ENCODE measurements around the gene L2HGDH.

The L2HGDH gene

DNA sequence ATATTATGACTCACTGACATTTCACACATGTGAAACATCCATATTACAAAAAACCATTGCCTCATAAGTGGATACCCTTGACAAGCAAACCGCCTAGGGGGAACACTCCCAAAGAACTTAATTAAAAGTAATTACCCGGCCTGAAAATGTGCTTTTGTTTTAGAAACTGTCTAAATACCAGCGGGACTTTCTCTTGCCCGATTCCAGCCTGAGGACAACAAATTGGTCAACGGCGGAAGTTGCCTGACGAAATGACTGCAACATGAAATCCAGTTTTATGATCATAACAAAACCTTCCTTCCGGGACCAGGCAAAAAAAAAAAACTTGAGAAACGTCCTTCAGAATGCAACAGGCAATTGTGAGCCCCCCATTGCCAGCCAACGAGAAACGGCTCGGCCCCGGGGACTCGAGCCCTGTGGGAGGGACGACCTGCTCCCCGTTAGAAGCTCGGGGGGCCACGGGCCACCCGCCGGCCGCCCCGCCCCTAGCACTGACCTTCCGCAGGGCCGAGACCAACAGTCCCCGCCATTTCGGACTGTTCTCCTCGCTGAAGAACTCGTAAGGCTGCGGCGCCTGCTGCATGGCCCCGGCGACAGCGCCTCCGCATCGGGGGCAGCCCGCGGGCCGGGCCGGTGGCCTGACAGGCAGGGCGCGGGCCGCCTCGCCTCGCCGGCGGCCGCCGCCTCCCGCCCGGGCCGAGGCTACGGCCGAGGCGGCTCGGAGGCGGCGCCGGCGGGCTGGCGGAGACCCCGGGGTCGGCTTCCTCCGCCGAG, 81.1 kb downstream of the L2HGDH start:
- DNase-seq (ENCODE audit: low spot score) (no peak), FAIRE-seq (no peak)

DNA sequence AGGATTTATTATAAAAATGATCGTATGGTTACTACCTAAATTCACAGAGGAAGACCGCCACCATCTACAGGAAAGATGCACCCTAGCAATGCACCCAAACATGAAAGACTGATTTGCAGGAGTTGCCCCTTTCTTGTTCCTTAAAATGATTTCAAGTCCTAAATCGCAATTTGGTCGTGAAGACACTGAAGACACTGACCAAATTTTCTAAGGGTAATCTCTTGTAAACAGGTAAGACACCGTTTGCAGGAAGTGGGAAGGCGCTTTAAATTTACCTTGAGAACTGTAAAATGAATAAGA, 81.7 kb downstream of the L2HGDH start:
- DNase-seq (ENCODE audit: low spot score), result no peak
- no peak for FAIRE-seq

DNA sequence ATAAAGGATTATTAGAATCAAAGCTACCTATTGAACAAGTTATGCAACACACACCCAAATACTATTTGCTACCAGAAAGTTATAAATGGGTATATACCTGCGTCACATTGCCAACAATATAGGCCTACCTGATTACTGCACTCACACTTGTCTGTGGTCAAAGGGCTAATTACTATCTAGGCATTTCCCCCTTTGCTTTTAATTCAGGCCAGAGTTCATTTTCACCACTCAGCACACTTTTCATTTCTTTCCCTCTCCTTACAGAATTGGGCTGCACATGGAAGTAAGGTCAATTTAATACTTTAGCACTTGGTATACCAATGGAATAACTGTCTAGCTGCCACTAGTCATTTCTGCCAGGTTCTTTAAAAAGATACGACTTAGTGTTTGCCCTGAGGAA, 82.3 kb downstream of the L2HGDH start:
- FAIRE-seq (no peak), DNase-seq (ENCODE audit: low spot score) (no peak)

DNA sequence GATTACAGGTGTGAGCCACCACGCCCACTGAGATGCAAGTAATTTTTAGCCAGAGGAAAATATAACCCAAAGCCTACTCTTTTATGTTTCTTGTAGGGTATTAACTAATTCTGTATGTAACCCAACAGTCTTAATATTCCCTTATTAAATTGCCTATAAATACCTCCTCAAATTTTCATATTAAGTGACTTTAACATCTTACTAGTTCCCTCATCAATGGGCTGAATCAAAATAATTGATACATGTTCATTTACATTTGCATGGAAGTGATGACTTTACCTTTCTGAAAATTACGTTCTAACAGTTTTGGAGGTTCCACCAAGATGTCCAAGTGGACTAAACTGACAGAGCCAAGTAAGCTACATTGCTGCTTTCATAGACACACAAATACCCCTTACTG, 83.7 kb downstream of the L2HGDH start:
- DNase-seq (ENCODE audit: low spot score), result no peak
- no peak for FAIRE-seq

DNA sequence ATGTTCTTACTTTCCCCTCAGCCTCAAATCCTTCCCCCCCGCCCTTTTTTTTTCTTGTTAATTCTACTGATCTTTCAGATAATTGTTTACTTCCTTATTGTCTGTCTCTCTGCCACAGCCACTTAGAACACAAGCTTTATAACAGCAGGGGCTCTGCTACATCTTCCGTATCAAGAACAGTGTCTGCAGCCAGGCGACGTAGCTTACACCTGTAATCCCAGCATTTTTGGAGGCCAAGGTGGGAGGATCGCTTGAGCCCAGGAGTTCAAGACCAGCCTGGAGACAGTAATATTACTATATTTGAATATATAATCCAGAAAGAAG, 86.1 kb downstream of the L2HGDH start:
- FAIRE-seq, result no peak
- DNase-seq (ENCODE audit: low spot score), result no peak

DNA sequence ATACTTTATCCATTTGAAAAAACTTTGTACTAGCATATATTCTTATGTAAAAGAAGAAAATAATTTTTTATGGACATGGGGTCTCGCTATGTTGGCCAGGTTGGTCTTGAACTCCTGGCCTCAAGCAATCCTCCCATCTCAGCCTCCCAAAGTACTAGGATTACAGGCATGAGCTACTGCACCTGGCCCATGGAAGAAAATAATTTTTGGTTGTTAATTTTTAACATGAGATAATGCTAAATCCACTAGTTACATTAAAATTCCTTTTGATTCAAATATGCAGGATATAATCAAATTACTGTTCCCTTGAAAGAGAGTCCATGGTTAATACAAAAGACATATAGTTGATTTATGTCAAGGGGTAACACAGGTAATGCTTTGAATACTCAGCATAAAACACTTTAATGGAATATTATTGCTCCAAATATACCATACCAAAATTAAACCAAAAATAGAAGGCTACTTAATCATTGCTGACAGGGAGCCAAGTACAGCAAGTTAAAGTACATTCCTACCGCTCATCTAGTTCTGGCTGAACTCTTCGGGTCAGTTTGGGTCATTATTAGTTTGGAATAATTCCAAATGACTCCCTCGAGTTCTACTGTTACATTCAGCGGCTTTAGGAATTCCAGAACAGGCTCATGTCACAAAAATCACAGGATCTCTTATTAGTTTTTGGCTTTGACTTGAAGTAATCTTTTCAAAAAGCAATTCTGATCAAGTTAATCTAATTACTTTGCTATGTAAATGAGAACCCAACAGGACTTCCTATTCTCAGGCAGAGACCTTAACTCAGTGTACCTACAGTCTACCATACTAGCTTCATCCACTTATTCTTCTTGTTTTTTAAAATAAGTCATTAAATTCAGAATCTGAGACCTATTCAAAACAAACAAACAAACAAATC, 86.7 kb downstream of the L2HGDH start:
- FAIRE-seq, result peak; percentile 80
- DNase-seq (ENCODE audit: low spot score), result peak; percentile 46

DNA sequence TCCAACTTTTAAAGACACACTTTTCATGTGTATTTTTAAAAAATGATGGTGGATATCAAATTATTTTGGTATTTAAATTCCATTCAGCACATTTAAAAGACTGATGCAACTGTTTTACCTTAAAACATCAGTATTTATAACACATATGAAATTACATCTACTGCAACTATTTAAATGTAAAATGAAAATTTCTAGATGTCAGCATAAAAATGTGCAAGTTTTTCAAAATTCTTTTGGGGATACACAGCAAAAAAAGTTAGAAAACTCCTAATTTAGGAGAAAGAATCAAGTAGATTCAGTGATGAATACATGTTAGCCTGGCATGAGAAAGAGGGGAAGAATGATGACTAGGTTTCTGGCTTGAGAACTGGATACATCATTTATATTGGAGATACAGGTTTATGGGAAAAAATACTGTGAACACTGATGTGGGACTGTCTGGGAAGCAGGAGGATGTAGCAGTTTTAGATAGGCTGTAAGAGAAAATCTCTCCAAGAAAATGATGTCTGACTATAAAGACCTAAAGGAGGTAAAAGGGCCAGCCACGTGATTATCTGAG, 89.9 kb downstream of the L2HGDH start:
- DNase-seq (ENCODE audit: low spot score) (no peak), FAIRE-seq (no peak)

DNA sequence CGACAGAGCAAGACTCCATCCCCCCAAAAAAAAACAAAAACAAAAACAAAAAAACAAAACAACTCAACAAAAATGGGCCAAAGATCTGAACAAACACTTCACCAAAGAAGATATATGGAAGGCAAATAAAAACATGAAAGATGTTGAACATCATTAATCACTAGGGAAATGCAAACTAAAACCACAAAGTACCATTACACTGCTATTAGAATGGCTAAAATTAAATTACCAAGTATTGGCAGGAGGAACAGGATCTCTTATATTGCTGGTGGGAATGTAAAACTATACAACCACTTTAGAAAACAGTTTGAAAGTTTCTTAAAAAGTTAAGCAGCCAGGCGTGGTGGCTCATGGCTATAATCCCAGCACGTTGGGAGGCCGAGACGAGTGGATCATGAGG, 93.5 kb downstream of the L2HGDH start:
- no peak for FAIRE-seq

DNA sequence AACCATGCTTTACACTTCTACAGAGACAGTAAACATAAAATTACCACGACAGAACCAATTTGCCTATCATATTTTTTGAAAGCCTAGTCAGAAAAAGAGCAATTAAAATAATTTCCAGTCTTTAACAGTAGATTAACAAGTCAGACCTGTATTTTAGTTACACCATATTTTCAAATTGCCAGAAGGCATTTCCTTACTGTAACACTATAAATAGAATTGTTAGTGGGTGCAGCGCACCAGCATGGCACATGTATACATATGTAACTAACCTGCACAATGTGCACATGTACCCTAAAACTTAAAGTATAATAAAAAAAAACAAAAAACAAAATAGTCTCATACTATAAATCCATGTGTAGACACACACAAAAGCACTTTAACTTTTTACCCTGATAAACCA, 96.6 kb downstream of the L2HGDH start:
- no peak for DNase-seq (ENCODE audit: low spot score)
- FAIRE-seq, result no peak

More for the DNA sequence above, 93.5 kb downstream of the L2HGDH start:
- DNase-seq (ENCODE audit: low spot score), result no peak

DNA sequence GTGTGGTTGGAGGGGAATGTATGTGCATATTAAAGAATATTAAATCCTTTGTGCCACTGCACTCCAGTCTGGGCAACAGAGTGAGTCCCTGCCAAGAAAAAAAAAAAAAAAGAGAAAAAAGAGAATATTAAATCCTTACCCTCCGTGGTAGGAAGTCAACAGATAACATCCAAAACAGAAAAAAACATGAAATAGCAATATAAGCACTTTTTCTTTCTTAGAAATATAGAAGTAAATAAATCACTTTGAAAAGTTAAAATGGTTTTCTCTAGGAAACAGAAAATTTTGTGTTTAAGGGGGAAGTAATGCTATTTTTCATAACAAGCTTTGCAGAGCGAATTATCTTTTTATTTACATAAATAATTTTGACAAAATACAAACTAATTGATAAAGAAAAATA, 98.2 kb downstream of the L2HGDH start:
- FAIRE-seq (no peak), DNase-seq (ENCODE audit: low spot score) (no peak)

DNA sequence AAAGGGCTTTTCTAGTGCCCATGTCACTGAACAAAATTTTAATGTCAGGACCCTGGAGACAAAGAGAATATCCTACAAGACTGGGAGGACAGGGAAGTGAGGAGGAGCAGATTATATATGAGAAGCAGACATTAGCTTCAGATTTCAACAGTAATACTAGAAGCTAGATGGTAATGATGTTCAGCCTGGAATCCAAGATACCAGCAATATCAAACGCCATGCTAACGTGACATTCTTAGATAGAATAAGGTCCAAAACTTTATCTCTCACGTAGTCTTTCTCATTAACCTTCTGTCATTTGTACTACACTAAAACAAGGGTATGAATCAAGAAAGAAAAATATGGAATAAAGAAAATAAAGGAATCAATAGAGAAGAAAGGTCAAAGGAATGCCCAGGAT, 99.3 kb downstream of the L2HGDH start:
- FAIRE-seq, result no peak
- no peak for DNase-seq (ENCODE audit: low spot score)

DNA sequence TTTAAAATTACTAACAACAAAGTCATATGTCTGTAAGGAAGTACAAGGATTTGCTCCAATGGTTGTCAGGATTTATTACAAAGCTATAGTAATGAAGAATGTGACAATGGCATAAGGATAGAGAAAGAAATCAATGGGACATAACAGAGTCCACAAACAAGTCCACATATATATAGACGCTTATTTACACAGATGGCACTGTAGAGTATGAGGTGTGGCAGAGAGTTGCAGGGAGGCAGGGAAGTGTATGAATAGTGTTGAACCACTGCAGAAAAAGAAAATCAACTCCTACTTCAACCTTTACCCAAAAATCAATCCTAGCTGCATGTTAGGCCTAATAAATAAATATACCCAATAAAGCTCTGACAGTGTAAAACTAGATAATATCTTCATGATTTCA, 102.0 kb downstream of the L2HGDH start:
- DNase-seq (ENCODE audit: low spot score) (no peak), FAIRE-seq (no peak)

DNA sequence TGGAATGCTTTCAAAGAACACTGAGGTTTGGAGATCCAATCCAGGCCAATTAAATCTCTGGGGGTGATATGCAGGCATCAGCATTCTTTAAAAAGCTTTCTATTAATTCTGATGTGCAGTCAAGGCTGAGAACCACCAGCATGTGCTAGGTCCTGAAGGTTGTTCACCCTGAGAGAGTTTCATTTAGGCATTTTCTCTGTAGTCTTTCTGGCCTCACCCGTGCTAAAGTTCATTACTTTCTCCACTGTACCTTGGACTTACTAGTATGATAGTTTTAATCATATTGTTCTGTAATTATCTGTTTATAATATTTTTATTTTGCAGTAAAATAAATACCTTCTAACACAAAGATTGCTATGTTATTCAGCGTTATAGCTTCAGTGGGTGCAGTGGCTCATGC, 113.5 kb downstream of the L2HGDH start:
- FAIRE-seq (no peak), DNase-seq (ENCODE audit: low spot score) (no peak)

DNA sequence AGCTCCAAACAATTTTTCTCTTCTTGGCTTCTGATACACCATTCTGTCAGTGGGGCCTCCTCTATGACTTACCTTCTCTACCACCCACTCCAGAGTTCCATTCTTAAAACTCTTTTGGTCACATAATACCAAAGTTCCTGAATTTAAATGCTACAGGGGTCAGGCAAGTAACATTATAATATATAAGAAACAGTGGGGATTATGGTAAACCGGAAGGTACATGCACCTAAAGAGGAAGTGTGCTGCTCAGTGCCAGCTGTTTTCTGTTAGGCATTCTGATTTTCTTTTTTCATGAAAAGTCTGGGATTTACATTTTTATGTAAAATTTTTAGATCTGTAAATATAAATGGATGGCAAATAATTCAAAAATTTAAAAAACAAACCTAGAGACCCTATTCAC, 120.5 kb downstream of the L2HGDH start:
- DNase-seq (ENCODE audit: low spot score), result no peak
- FAIRE-seq, result no peak
